Stomach (tissue), 4 donors: ENCODE measurements around the gene VTI1A.

ENCODE experiments used
- CTCF ChIP-seq, 7 experiments: fragments of 450-650 bp in 4 of 7; fragments of 200-600 bp in 3 of 7; sonication (generic) in 3 of 7; IDR thresholded peaks; one replicate each; pipeline ENCODE4 v1.5.1; 2016 to 2019; ENCODE audit warnings: antibody characterized with exemption in 7 of 7, control low read depth in 2 of 7, mild to moderate bottlenecking in 1 of 7
- EP300 ChIP-seq: sonication (generic); formaldehyde crosslinking; IDR thresholded peaks from one replicate; pipeline ENCODE4 v1.6.1; 2017; ENCODE audit warnings: antibody characterized with exemption
- POLR2A ChIP-seq, 4 donors: fragments of 450-650 bp; IDR thresholded peaks; one replicate each; pipeline ENCODE4 v1.6.1; 2016; ENCODE audit warnings: antibody characterized with exemption in 4 of 4, control low read depth in 2 of 4, mild to moderate bottlenecking in 1 of 4, moderate library complexity in 1 of 4
- POLR2AphosphoS5 ChIP-seq, 3 donors: sonication (generic); formaldehyde crosslinking; IDR thresholded peaks; one replicate each; pipeline ENCODE4 v1.6.1; 2016; ENCODE audit warnings: antibody characterized with exemption in 3 of 3

DNA sequence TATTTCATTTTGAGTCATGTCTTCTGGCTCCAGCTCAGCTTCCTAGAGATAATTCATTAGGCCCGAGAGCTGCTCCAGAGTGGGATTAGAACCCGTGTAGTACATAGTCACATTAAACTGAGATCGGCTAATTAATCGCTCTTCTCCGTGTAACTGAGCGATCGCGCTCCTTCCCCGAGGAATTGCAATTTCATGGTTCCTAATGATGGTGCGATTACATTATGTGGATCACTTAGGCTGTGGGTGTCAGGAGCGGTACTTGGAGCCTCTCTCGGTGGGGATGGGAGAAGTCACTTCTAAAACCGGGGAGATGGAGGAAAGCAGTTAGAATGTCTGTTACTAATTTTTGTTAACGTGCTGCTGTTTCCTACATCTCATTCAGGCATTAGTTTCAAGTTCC lies 380.1 kb downstream of the VTI1A start:
- TF ChIP-seq CTCF (IDR thresholded peaks at IDR 0.05) (no peak), POLR2A (IDR thresholded peaks at IDR 0.05) (no peak), EP300 (no peak), POLR2AphosphoS5 (IDR thresholded peaks at IDR 0.05) (no peak)
